ENCODE measurements around the gene BAG5.

DNA sequence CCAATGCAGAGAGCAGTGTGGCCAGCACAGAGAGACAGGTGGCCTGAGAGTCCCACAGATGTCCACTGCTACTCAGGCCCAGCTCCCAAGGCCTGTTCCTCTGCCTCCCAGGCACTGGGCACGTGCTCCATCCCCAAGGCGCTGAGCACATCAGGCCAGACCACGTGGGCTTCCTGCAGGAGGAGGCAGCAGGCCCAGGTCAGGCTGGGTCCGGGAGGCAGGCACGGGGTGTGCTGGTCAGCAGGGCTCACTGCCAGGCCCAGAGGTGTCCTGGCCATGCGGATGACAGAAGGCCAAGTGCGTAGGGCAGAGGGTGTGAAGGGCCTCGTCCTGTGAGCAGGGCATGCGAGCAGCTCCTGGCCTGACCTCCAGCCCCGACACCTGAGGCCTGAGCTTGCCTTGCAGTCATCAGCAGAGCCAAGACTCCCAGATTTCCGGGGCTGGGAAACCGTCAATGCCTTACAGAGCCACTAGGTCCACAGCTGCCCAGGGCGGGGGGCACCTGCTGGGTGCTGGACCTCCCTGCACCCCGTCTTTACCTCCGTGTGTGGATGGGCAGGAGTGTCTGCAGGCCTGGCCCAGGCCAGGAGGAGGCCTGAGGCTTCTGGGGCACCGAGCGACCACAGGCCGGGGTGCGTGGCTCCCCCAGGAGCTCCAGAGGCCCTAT, 18.6 kb downstream of the BAG5 start:
- TF ChIP-seq POLR2AphosphoS5 (IDR thresholded peaks at IDR 0.05; ENCODE audit: borderline replicate concordance, low read depth, low read length) (no peak), FOXP2 (optimal IDR thresholded peaks at IDR 0.05; ENCODE audit: control extremely low read depth, extremely low read length, insufficient read depth) (no peak), EZH2 (IDR thresholded peaks at IDR 0.05) (no peak)

Data from SK-N-MC (cell line).